COLO668 (cell line): ENCODE measurements around the gene CEACAM21.

ENCODE experiments used
- DNase-seq: peaks from one replicate; lab custom pipeline; 2025; ENCODE audit not compliant: unreplicated experiment; lab: John Stamatoyannopoulos, UW

Gene CEACAM21

DNA sequence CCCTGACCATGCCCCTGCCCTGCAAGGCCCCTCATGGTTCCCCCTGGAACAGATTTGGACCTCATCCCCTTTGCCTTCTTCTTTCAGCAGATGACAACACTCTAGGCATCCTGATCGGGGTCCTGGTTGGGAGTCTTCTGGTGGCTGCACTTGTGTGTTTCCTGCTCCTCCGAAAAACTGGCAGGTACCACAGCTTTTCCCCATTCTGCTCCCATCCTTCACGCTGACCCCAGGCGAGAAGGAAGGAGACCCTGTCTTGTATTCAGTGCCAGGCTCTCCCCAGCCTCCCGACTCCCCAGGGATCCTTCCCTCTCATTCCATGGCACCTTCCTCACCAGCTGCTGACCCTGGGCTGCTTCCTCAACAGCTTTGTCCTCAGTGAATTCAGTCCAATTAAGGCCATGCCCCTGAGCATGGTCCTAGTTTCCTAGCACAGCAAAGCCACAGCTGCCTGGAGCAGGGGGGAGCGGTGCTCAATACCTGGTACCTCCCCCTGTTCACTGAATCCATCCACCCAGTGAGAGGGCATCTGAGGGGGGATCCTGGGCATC is 8.4 kb downstream of the CEACAM21 start:
- no peak for DNase-seq

DNA sequence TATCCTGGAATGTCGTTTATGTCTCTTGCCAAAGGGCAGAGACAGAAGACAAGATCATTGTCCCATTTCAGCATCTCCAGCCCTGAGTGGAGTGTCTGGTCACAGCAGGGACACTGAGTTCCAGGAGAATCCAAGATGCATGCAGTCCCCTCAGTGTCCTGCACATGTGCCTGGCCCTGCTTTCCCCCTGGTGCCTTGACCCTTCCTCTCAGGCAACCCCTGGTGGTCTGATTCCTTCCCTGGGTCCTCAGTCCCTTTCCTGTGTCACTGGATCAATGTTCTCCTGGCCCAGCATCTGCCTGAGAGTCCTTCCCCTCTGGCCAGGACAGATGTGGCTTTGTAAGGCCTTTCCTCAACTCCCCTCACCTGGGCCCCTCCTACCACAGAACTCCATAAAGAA is 9.0 kb downstream of the CEACAM21 start:
- no peak for DNase-seq

DNA sequence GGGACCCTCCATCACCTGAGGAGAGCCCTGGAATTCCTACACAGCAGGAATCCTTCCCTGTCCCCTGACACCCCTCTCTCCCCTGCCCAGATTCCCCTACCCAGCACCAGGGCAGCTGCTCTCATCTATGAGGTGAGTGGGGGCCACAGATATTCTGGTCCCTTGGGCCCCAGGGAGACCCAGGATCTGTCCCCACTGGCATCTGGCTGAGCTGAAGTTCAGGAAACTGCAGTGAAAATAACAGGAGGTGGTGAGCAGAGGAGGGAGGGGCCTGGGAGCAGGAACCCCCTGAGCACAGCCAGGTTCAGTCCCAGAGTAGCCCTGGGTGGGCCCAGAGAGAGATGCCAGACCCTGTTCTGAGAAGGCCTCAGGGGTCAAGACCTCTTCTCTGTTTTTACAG is 10.1 kb downstream of the CEACAM21 start:
- DNase-seq, result no peak

DNA sequence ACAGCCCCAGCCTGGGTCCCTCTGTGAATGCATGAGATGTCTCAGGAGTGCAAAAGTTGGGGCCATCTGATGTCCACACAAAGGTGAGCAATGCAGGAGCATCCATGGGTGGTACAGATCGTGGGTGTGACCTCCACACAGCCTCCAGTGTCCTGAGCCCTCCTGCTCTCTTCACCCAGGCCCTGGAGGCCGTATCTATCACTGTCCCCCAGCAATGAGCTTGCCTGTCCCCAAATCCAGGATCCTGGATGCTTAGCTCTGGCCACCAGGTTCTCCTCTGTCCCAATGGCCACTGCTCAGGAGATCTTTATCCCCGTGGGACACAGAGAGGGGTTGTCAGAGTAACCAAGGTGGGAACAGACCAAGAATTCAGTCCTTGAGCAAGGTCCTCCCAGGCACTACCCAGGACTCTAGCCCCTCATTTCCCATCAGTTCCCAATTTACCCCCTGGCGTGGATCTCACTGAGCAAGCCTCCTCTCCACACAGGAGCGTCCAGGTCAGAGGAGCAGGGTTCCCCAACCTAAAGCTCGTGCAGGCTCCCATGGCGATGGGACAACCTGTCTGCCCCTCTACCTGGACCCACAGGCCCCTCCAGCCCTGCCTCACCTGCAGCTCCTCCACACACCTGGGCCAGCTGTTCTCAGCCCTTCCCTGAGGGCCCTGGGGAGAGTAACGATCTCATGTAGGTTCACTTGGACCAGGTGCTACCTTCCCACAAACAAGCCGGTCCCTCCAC is 11.3 kb downstream of the CEACAM21 start:
- DNase-seq, result no peak

DNA sequence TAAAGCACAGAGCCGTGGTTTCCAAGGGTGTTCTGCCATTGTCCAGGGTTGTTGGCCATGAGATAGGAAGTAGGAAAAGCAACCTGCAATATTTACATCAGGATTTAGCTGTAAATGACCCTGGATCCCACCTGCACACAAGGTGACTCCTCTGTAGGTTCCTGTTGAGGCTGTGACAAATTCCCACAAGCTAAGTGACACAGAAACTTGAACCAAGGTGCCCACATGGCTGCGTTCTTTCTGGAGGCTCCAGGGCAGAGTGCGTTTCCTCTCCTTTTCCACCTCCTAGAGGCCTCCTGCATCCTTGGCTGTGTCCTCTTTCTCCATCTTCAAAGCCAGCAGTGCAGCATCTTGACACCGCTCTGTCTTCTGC is 11.9 kb downstream of the CEACAM21 start:
- DNase-seq, result no peak

DNA sequence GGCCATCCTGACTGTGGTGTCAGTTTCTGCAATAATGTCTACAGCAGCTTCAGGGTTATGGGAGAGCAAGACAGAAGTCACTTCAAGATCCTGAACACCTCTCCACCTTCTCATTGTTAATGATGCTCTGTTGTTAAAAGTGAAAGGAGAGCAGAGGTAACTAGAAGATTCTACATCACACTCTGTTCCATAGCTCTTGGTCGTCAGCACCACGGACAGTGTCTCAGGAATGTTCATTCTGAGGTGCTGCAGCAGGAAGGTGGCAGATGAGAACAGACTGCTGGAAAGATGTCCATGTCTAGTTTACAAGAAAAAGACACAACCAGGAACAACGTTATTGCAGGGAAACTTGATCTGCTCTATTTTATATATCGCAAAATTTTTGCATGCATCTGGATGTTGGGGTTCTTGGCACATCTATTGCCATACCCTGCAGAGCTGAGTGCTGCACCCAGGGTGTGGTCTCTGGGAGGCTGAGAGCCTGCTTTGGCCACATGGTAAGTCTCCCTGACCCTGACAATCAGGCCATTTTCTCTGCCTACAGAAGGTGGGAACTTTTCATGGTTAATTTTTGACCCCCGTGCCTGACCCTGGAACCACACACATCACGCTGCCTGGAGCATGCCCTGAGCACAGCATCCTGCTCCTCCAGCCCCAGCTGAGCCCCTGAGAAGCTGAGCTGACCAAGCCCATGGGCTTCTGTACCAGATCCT is 12.7 kb downstream of the CEACAM21 start:
- DNase-seq, result no peak

DNA sequence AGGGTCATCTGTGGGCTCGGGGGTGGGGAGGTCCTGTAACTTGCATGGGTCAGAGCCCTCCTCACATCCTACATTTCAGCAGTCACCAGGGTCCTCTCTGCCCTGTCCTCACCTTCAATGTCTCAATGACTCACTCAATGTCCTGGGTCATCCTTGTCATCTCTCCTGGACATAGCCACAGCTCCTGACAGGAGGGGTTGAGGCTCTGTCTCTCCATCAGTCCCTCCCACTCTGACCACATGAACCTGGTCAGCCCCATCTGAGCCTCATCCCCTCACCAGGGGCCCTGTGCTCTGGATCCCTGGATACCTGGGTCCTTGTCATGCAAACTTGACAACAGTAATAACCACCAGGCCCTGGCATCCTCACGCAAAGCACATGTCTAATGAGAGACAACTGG is 13.4 kb downstream of the CEACAM21 start:
- no peak for DNase-seq

DNA sequence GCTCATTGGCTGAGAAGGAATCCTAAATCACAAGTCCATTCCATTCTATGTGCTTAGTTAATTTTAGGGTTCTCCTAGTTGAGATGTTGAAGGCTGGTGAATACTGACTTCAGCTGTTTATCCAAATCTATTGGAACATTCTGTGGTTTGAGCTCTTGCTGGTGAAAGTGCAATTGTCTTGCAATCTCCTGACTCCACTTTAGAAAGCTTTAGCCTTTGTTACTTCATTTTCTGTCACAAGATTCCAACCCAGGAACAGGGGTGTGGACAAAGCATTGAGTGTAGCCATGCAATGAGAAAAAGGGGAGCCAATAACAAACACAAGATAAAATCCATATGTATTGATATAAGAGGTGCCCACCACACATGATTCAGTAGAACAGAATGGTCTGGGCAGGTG is 15.0 kb downstream of the CEACAM21 start:
- DNase-seq, result no peak

DNA sequence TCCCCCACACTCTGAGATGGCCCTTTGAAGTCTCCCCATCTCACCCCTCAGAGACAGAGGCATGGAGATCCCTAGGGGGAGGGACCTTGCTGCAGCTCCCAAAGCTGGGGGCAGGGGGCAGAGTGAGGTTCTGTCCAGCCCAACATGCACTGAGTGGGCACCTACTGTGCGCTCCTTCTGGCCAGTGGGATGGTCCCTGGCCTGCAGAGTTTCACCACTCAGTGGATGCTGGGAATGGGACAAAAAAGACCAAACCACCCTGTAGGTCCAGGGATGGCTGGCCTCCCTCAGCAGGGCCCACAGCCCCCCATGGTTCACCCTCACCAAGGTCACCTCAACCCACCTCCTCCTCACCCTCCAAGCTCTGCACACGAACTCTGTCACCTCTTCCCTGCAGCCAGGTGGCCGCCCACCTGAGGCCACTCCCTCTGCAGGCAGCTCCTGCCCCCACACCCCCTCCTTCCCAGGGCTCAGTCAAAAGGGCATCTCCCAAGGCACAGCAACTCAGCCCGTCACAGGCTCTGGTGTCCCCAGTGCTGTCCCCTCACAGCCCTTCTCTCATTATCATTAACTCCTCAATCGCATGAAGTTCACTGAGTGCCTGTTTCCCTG is 16.1 kb downstream of the CEACAM21 start:
- no peak for DNase-seq

DNA sequence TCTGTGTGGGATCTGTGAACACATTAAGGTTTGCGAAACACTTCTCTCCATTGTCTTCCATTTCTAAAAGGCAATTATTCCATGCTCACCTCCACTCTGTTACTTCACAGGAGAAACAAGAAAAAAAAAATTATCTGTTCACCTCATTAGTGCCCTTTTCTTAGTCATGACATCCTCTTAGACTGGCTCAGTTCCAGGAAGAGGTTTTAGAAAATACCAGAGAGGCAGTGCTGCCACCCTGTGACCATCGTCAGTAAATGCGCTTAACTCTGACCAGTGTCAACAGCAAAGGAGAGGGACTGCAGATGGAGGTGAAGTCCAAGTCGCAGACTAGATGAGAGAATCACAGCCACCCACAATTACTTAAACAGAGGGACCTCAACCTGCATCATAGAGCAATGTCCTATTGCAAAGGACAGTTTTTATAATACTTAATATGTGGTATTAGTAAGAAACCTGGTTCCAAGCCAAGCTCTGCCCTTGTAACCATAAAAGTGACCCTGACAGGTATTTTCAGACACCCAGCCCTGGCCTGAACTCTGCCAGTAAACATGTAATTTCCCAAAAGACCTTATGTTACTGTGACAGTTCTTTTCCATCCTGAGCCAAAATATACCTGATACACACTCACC is 19.4 kb downstream of the CEACAM21 start:
- peak; percentile 49 for DNase-seq

DNA sequence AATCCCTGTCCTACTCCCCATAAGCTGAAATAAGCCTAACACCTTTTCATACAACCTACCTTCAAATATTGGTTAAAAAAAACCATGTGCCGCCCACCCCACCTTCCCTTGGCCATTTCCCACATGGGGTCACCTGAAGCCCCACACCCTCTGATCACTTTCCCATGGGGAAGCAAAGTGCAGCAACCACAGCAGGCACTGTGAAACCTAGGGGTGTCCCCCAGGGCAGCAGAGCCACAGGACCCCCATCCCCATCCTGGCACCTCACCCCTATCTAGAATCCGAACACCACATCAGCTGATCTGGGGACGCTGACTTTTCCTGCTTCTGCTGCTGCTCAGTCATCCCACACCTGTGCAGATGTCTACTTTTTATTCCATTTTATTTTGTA is 19.9 kb downstream of the CEACAM21 start:
- no peak for DNase-seq

DNA sequence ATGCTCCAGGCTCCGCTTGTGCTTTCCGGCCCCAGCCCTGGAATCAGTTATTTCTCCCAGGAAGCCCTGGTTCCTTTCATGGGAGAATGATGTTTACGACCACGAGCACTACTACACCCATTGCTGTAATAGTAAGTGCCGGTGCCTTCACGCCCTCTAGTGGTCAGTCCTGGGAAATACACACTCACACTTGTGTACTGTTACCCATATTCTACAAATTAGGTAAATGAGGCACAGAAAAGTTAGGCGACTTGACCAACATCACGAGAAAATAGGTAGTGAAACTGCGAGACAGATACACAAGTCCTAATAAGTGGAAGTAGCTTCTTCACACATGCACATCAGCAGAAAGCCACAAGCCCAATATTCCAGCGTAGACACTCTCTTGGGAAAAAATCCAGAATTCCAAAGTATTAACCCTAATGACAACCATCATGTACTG is 21.7 kb downstream of the CEACAM21 start:
- peak; percentile 58 for DNase-seq

DNA sequence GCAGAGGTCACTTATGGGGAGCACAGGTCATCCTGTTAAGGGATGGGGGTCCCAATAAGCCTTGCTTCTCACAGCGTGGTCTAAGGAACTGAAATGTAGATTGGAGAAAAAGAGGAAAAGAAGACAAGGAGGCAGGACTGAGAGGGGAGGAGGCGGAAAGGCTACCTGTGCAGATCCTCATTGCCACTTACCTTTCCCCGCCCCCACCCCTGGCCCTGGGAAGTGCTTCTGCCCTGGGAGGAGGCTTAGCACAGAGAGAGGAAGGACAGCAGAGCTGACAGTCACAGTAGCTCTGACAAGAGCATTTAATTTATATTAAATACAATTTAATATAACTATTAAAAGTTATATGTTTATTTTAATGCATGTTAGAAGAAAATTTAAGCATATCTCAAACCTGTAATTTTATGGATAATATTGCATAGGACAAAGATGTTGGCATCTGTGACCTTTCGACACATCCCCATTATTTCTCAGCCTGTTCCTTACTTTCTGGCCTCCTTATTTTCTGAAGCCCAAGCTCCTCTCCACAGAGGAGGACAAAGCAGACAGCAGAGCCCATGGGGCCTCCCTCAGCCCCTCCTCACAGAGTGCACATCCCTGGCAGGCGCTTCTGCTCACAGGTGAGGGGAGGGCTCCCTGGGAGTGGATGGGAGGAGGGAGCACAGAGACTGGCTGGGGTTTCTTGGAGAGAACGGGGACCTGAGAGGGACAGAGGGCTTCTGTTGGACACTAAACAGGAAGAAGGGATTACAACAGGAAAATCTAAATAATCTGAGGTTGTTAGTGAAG is 23.4 kb downstream of the CEACAM21 start:
- no peak for DNase-seq

DNA sequence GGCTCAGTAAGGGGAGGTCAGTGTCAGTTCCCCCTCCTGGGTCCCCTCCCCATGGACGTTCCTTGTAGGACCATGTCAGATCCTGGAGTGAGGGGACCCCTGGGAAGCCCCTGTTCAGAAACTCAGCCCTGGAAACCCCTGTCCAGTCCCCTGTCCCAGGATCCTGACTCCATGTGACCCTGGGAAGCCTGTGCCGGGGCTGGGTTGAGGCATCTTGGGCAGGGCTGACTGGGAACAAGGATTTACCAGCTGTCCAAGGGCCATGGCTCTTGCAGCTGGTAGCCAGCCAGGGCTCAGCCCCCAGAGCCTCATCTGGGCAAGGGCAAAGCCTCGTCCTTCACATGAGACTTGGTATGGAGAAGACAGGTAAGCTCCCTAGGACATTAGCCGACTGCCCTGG is 25.8 kb downstream of the CEACAM21 start:
- DNase-seq, result no peak

DNA sequence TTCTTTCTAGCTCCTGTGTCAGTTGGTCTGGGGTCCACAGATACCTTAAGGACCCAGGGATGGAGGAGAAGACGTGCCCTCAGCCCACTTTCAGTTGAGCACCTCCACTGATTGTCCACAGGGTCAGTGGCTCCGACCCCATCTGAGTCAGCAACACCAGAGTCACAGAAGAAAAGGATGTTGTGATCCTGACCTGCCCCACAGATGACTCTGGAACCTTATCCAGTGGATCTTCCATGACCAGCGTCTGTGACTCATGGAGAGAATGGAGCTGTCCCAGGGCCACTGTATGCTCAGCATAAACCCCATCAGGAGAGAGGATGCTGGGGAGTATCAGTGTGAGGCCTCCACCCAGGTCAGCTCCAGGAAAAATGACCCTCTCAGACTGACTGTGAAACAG is 28.9 kb downstream of the CEACAM21 start:
- no peak for DNase-seq

DNA sequence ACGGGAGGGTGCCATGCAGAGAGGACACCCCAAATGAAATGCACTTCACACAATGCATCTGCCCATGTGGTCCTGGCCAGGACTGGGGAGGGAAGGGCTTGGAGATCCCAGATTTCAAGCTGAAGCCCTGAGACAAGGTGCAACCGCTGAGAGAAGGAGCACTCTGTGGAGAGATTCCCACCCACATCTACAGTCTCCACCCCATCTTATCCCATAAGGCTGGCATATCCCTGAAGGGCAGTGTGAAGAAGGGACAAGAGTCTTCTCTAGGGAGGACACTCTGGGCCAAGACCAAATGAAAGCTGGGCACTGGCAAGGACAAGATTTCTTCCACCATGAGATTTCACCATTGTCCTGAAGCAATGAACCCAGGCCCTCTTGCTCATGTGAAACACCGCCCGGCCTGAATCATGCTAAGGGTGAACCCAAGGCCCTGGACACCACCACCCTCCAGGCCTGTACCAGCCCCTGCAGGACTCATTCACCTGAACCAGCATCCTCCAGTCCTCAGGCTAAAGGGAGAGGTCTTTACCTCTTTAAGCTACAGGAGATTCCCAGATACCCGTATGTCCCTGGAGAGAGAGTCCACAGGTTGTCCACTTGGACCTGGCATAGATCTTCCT is 30.4 kb downstream of the CEACAM21 start:
- no peak for DNase-seq

DNA sequence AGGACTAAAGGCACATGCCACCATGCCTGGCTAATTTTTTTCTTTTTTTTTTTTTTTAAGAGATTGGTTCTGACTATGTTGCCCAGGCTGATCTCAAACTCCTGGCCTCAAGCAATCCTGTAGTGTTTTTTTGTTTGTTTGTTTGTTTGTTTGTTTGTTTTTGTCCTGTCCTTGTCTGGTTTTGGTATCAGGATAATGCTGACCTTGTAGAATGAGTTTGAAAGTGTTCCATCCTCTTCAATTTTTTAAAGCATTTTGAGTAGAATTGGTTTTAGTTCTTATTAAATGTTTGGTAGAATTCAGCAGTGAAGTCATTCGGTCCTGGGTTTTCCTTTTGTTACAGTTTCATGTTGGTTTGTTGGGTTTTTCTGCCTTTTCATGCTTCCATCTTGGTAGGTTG is 31.7 kb downstream of the CEACAM21 start:
- DNase-seq, result no peak

DNA sequence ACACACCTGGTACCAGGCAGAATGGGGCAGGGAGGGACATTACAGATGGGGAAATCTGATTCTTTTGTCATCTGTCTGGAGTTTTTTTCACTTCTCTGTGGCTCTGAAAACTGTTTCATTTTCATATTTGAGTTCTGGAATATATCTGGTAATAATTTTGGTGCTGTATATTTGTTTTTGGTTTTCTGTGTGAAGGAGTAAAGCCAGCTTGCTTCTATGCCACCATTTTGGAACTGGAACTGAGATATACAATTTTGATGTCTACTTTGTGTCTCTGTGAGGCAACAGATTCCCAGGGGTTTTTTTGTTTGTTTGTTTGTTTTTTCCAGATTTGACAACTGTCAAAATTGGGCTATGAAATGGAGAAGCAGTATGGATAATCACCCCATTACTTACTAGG is 34.8 kb downstream of the CEACAM21 start:
- no peak for DNase-seq

DNA sequence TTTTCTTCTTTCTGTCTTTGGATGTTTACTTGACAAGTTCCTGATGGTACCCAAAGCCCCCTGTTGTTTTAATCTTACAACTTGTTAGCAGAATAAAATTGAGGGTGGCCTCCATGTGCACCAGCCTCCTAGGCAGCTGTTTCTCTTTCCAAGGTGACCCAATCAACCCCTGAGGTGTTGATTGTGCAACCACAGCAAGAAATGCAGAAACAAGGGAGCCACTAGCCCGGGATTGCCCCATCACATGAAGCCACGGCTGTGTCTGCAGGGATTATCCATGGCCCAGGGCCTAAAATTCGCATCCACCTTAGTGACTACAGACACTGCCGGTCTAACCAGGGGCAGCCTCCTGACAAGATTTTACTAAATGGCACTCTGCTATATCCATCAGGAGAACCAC is 36.5 kb downstream of the CEACAM21 start:
- DNase-seq, result no peak

DNA sequence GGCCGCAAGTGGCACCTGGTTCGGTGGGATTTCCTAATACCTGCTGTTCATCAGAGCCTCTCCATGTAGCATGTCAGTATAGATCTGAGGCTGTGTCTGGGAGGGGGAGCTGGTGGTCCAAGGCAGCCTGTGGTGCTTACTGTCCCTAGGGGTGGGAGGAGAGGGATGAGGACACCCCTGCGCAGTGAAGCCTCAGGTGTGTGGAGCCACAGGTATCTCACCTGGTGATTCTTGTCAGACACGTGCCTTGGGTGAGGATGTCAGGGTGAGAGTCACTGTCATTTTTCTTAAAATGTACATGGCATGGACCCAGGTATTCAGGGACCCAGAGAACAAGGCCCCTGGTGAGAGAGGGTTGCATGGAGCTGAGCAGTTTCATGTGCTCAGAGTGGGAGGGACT is 39.2 kb downstream of the CEACAM21 start:
- DNase-seq, result no peak
